A673 (cell line): ENCODE data around the gene VAPA. TPM values are rescaled to one million over a fixed set of nuclear protein-coding genes. Genes with fewer than 3 reads are reported as not detected.
A peak's percentile ranks its signal among the peaks of the same experiment; 100 is the strongest.

Experiments used
- BruUV-seq: library from RNA; stranded (reverse); fragments of 400-500 nt; replicated peaks from 2 replicates; lab custom pipeline; 2021; lab: Mats Ljungman, UMichigan
- CTCF ChIA-PET: fragments of 300-600 bp; sonication (Branson Sonifier 250); formaldehyde crosslinking; loops from one replicate; lab custom pipeline; 2022; ENCODE audit warnings: antibody characterized with exemption; lab: Charles Lee
- POLR2A ChIA-PET: fragments of 300-600 bp; sonication (Branson Sonifier 250); formaldehyde crosslinking; loops from one replicate; lab custom pipeline; 2022; ENCODE audit warnings: antibody characterized with exemption; ENCODE audit not compliant: low non-redundant PET; lab: Charles Lee
- DNase-seq: peaks from one replicate; pipeline ENCODE4 v3.0.0-alpha.2; 2015; ENCODE audit warnings: low spot score
- H3K27ac ChIP-seq: fragments of 200-600 bp; sonication (generic); 2 replicates; pipeline ENCODE4 v1.5.1; 2016; ENCODE audit warnings: mixed run types, low read depth, mild to moderate bottlenecking, mixed read lengths, antibody characterized with exemption, low read length; ENCODE audit not compliant: poor library complexity, severe bottlenecking
- H3K27me3 ChIP-seq: fragments of 200-600 bp; sonication (generic); replicated peaks from 2 replicates; pipeline ENCODE4 v1.6.1; 2017; ENCODE audit warnings: mixed run types, low read depth, mild to moderate bottlenecking, mixed read lengths, antibody characterized with exemption, low read length; ENCODE audit not compliant: insufficient read depth, poor library complexity
- H3K36me3 ChIP-seq: fragments of 200-600 bp; sonication (generic); 2 replicates; pipeline ENCODE4 v1.6.1; 2016; ENCODE audit warnings: mixed run types, mild to moderate bottlenecking, mixed read lengths, antibody characterized with exemption, low read length; ENCODE audit not compliant: insufficient read depth, poor library complexity, severe bottlenecking
- H3K4me1 ChIP-seq: fragments of 200-600 bp; sonication (generic); 2 replicates; pipeline ENCODE4 v1.6.1; 2017; ENCODE audit warnings: mixed run types, mild to moderate bottlenecking, mixed read lengths, antibody characterized with exemption, low read length; ENCODE audit not compliant: insufficient read depth, poor library complexity, severe bottlenecking
- H3K4me3 ChIP-seq: fragments of 200-600 bp; sonication (generic); 2 replicates; pipeline ENCODE4 v1.5.1; 2016; ENCODE audit warnings: low read depth, mixed run types, mild to moderate bottlenecking, mixed read lengths, low read length; ENCODE audit not compliant: poor library complexity, severe bottlenecking
- H3K9me3 ChIP-seq: fragments of 200-600 bp; sonication (generic); 2 replicates; pipeline ENCODE4 v1.6.1; 2016; ENCODE audit warnings: mixed run types, low read depth, mild to moderate bottlenecking, mixed read lengths, antibody characterized with exemption, low read length; ENCODE audit not compliant: poor library complexity, severe bottlenecking
- EZH2 ChIP-seq: fragments of 200-600 bp; sonication (generic); IDR thresholded peaks from 2 replicates; pipeline ENCODE4 v1.6.1; 2017; ENCODE audit warnings: borderline replicate concordance, low read depth, mild to moderate bottlenecking, mixed read lengths, antibody characterized with exemption, low read length; ENCODE audit not compliant: poor library complexity, severe bottlenecking
- intact Hi-C: fragments of 100-400 bp; cut with micrococcal nuclease; formaldehyde crosslinking; loops from one replicate; pipeline ENCODE4 v1.10.0; 2022; ENCODE audit not compliant: unreplicated experiment
- total RNA-seq: library from RNA; stranded (reverse); gene quantifications from 2 replicates; pipeline ENCODE4 v1.2.3, GENCODE V29; 2021
- TF ChIP-seq, protein P1 (sequence below): fragments of 300-800, 200-600 bp; sonication (generic); conservative IDR thresholded peaks from 2 replicates; pipeline ENCODE4 v1.5.1; 2017; ENCODE audit warnings: low read depth, mild to moderate bottlenecking, antibody characterized with exemption, low read length, moderate library complexity, mixed read lengths

VAPA gene
- total RNA-seq, 1 experiment from 2014 or later: 185 TPM

DNA sequence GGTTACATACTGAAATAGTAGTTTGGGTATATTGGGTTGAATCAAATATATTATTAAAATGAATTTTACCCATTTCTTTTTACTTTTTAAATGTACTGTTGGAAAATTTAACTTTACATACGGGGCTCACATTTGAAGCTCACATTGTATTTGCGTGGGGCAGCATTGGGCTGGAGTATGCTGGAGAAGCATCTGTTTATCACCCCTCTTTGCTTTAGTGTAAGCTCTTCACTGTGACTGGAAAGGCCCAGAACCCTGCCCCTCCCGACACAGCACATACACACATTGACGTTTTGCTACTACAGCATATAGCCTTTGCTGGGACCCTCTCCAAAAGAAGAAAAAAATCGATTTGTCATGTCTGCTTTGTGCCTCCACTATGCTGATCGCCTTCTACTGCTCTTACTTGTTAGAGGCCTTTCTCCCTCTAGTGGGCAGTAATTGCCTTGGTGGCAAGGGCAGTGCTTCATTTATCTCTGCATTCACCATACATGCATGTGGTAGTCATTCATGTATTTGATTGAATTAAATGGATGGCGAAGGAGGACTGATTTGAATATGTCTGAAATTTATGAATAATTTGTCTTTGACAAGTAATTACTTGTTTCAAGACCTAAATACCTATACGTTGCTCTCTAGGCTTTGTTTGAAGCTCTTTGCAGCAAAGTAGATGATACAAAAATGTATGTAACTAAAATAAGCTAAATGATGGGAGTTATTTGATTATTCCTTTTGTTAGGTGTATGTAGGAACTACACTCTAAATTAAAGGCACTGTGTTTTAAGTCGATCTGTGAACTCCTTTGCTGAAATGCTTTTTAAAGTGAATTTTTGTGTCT lies 37.4 kb downstream of the VAPA start:
- intact Hi-C loops: no loop called here
- H3K9me3 ChIP-seq: no peaks in the 10 kb centered on the region
- POLR2A ChIA-PET: no interaction called here
- BruUV-seq: no TSS peak
- H3K27me3 ChIP-seq: no peaks in the 10 kb centered on the region
- H3K36me3 ChIP-seq: peaks cover 39% of the 10 kb centered on the region
- peaks cover 44% of the 10 kb centered on the region for H3K4me1 ChIP-seq
- no peak overlapping the region for H3K4me3 ChIP-seq
- CTCF ChIA-PET: interaction anchor here (0.5 to 0.6 kb wide), 3 partner anchors 11 to 298 kb away, joined by 3 to 5 read pairs (median 4); no protein-coding TSS in a partner anchor
- no peak for TF ChIP-seq EZH2
- TF ChIP-seq, protein P1, sequence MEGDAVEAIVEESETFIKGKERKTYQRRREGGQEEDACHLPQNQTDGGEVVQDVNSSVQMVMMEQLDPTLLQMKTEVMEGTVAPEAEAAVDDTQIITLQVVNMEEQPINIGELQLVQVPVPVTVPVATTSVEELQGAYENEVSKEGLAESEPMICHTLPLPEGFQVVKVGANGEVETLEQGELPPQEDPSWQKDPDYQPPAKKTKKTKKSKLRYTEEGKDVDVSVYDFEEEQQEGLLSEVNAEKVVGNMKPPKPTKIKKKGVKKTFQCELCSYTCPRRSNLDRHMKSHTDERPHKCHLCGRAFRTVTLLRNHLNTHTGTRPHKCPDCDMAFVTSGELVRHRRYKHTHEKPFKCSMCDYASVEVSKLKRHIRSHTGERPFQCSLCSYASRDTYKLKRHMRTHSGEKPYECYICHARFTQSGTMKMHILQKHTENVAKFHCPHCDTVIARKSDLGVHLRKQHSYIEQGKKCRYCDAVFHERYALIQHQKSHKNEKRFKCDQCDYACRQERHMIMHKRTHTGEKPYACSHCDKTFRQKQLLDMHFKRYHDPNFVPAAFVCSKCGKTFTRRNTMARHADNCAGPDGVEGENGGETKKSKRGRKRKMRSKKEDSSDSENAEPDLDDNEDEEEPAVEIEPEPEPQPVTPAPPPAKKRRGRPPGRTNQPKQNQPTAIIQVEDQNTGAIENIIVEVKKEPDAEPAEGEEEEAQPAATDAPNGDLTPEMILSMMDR: peak; percentile 87
- no peak overlapping the region for H3K27ac ChIP-seq
- DNase-seq: peak; percentile 81

DNA sequence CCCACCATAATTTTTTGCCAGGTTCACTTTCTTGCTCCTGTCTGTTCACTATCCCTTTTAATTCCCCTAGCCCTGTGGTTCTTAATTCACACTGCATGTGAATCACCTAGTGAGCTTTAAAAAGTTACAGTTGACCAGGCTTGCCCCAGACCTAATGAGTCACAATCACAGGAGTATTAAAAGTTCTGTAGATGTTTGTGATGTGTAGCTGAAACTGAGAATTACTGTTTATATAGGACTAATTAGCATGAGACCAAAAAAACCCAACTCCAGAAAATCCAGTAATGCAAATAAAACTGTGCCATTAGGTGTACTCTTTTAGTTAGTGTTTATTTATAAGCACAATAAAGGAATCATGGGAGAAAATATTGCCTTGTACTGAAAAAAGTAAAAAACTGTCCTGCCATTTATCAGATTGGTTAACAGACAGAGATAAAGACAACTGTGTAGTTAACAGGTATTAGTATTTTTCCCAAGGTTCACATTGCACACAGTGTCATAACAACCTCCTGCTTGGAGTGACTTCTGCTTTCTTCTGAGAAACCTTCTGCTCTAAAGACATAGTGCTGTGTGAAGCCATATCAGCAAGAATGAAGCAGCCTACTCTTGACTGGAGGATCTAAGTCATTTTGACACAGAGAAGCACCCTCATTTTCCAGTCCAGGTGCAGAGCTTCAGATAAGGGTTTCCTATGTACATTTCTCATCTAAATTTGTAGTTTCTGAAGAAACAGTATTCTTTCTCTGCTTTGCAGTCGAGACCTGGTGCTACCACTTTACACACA lies 39.0 kb downstream of the VAPA start:
- no peak for DNase-seq
- no peaks in the 10 kb centered on the region for H3K27me3 ChIP-seq
- ChIA-PET POLR2A (no interaction called here), CTCF (no interaction called here)
- no TSS peak for BruUV-seq
- TF ChIP-seq, protein P1: no peak
- no peak for TF ChIP-seq EZH2
- peaks cover 24% of the 10 kb centered on the region for H3K36me3 ChIP-seq
- H3K27ac ChIP-seq: peak overlapping the region; percentile 39
- no peaks in the 10 kb centered on the region for H3K9me3 ChIP-seq
- H3K4me1 ChIP-seq: peaks cover 44% of the 10 kb centered on the region
- H3K4me3 ChIP-seq: no peak overlapping the region
- intact Hi-C loops: no loop called here

DNA sequence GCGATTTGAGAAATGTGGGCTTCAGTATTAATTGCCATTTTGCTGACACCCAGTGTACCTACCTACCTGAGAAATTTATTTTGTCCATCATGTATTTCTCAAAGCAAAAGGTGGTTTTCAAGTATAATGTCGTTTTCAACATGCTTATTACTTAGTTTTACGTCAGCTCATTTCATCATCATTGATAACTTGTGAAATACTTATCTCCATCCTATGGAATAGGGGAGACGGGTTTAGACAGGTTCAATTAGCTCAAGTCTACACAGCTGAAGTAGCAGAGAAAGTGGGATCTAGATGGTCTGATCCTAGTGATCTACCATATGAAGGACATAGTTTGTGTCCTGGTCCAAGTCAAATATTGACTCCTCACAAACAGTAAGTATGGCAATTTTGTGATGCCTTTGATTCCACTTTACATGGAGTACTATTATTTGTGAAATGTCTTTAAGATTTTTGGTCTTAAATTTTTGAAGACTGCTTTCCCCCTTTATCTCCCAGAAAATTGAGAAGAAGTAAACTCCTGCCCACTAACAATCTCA lies 45.1 kb downstream of the VAPA start:
- Histone ChIP-seq H3K9me3 (no peaks in the 10 kb centered on the region), H3K36me3 (peaks cover 9% of the 10 kb centered on the region), H3K27ac (no peak overlapping the region), H3K27me3 (no peaks in the 10 kb centered on the region), H3K4me3 (no peak overlapping the region), H3K4me1 (peaks cover 10% of the 10 kb centered on the region)
- TF ChIP-seq, protein P1: no peak
- no peak for TF ChIP-seq EZH2
- no TSS peak for BruUV-seq
- ChIA-PET CTCF (interaction anchor here (0.6 kb wide), 1 partner anchor 25 kb away, joined by 3 read pairs; no protein-coding TSS in a partner anchor), POLR2A (no interaction called here)
- DNase-seq: no peak
- intact Hi-C loops: no loop called here
